Erythroblast (primary cell): ENCODE data around the gene E2F4.

Experiments used
- GATA1 ChIP-seq: IDR thresholded peaks from 2 replicates; pipeline ENCODE4 v1.6.1; 2011; ENCODE audit warnings: low read depth, mild to moderate bottlenecking, control low read depth, low read length, moderate library complexity
- POLR2A ChIP-seq: IDR thresholded peaks from 2 replicates; pipeline ENCODE4 v1.6.1; 2011; ENCODE audit warnings: mild to moderate bottlenecking, low read length

GRCh38 chr16:67188798-67189197 lies 3.2 kb upstream of the E2F4 start:
- no peak for TF ChIP-seq POLR2A
- no peak for TF ChIP-seq GATA1
